Skeletal muscle satellite cell (primary cell): ENCODE data around the gene ESRRA.

Experiments used
- H3K27me3 ChIP-seq: 2 replicates; pipeline ENCODE4 v1.7.0; 2013; ENCODE audit warnings: low read length; ENCODE audit not compliant: control insufficient read depth, insufficient read depth
- H3K36me3 ChIP-seq: 2 replicates; pipeline ENCODE4 v1.7.0; 2013; ENCODE audit warnings: mild to moderate bottlenecking, control low read depth, low read length; ENCODE audit not compliant: insufficient read depth
- H3K4me1 ChIP-seq: 2 replicates; pipeline ENCODE4 v1.7.0; 2013; ENCODE audit warnings: low read length; ENCODE audit not compliant: control insufficient read depth, insufficient read depth
- H3K4me2 ChIP-seq: 2 replicates; pipeline ENCODE4 v1.7.0; 2013; ENCODE audit warnings: mild to moderate bottlenecking, low read length
- H3K4me3 ChIP-seq: 2 replicates; pipeline ENCODE4 v1.7.0; 2013; ENCODE audit warnings: low read length
- H3K9ac ChIP-seq: 2 replicates; pipeline ENCODE4 v1.7.0; 2013; ENCODE audit warnings: mild to moderate bottlenecking, low read depth, low read length, moderate library complexity
- H3K9me3 ChIP-seq: replicated peaks from 2 replicates; pipeline ENCODE4 v1.7.0; 2013; ENCODE audit warnings: mild to moderate bottlenecking, control low read depth, low read length

ESRRA gene

DNA sequence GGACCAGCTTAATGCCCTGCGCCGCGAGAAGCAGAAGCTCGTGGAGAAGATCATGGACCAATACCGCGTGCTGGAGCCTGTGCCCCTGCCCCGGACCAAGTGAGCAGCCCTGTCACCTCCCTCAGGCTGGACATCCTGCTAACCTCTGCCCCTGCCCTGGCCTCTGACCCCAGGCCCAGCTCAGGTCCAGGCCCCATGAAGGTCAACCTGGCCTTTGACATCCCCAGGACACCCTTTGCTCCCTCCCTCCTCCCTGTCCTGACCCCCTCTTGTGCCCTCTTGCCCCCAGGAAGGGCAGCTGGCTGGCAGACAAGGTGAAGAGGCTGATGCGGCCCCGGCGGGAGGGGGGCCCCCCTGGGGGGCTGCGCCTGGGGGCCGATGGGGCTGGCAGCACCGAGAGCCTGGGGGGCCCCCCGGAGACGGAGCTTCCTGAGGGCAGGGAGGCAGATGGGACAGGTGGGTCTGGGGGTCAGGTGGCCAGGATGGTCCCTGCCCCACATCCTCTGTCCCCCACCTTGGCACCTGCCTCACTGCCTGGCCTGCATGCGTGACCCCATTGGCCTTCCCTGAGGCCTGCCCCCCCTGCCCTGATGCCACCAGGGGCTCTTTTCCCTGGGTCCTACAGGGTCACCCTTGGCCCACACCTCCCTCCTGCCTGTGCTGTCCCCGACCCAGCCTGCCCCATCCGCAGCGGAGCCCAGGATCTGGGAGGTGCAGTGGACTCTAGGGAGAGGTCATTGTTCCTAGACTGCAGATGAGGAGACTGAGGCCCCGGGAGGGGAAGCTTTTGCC, 48.6 kb downstream of the ESRRA start:
- no peaks in the 10 kb centered on the region for H3K9me3 ChIP-seq
- H3K4me1 ChIP-seq = peaks cover 19% of the 10 kb centered on the region
- H3K27me3 ChIP-seq = peaks cover 23% of the 10 kb centered on the region
- no peaks in the 10 kb centered on the region for H3K36me3 ChIP-seq
- H3K4me2 ChIP-seq = no peak overlapping the region
- no peak overlapping the region for H3K4me3 ChIP-seq
- no peak overlapping the region for H3K9ac ChIP-seq

DNA sequence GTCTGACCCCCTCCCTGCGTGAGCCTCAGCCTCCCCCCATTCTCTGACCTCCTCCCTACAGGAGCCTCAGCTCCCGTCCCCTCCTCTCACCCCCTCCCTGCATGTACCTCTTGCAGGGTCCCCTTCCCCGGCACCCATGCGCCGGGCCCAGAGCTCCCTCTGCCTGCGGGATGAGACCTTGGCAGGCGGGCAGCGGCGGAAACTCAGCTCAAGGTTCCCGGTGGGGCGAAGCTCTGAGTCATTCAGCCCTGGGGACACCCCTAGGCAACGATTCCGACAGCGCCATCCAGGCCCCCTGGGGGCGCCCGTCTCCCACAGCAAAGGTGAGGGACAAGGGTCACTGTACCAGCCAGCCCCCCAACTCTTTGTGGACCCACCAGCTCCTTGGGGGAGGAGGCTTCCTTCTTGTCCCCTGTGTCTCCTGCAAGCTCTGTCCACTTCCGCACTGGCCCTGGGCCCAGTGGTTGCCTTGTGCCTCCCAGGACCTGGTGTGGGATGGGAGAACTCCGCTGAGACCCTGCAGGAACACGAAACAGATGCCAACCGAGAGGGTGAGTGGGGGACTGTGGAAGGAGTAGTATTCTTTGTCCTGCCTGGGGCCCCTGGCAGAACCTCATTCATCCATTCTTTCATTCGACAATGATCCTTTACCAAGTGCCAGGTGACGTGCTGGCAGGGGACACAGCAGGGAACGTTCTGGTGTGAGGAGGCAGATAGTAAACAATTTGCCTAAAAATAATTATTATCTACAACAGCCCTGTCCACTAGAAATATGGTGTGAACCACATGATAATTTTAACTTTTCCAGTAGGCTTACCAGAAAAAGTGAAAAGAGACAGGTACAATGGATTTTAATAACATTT, 50.0 kb downstream of the ESRRA start:
- Histone ChIP-seq H3K9ac (peak overlapping the region; percentile 53), H3K9me3 (no peaks in the 10 kb centered on the region), H3K4me2 (peak overlapping the region; percentile 76), H3K4me3 (peak overlapping the region; percentile 58), H3K27me3 (peaks cover 23% of the 10 kb centered on the region), H3K36me3 (peaks cover under 1% of the 10 kb centered on the region), H3K4me1 (peaks cover 29% of the 10 kb centered on the region)

DNA sequence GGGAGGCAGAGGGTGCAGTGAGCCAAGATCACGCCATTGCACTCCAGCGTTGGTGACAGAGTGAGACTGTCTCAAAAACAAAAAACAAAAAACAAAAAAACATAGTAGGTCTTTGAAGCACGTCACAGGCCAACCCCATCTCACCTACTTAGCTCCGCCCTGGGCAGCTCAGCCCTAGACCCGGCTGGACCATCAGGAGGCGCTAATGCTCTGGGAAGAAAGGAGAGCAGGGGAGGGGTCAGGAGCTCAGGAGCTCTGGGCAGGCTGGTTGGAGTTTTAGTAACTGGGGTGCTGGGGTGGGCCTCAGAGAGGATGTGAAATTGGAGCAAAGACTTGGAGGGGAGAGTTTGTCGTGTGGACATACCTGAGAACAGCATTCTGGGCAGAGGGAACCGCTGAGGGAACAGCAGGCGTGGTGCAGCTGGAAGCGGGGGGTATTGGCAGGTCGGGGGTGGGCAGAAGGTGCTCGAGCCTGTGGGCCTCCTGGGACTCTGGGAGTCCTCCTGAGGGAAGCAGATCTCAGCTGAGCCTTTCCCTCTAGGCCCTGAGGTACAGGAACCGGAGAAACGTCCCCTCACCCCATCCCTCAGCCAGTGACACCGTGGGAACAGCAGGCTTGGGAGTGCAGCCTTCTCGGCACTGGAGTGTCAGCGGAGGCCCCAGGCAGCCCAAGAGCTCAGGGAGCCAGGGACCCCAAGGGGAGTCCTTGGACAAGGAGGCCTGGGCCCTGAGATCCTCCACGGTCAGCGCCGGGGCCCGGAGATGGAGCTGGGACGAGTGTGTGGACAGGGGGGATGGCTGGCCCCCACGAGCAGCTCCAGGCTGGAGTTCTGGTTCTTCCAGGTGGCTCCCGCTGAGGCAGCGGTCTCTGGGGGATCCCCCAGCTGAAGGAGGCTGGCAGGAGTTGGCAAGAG, 51.4 kb downstream of the ESRRA start:
- Histone ChIP-seq H3K27me3 (peaks cover 20% of the 10 kb centered on the region), H3K36me3 (peaks cover 14% of the 10 kb centered on the region), H3K4me3 (no peak overlapping the region), H3K9me3 (no peaks in the 10 kb centered on the region), H3K4me2 (no peak overlapping the region), H3K4me1 (peaks cover 34% of the 10 kb centered on the region), H3K9ac (no peak overlapping the region)

DNA sequence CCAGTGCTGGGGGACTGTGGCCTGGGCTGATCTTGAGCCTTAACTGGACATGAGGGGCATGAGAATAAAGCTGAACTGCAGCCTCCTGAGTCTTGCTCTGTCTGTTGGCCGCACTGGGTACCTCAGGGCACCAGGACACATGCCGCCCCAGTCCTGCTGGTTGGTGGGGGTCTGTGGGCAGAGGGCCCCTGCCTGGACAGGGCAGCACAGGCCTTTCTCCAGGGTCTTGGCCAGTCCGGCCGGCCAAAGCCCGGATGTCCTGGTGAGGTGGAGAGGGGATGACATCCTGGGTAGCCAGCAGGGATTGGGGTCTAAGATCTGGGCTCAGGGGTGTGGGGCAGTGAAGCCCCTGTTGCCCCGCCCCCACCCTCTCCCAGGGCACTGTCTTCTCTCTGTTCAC, 52.1 kb downstream of the ESRRA start:
- H3K36me3 ChIP-seq = peaks cover 21% of the 10 kb centered on the region
- H3K4me3 ChIP-seq = no peak overlapping the region
- H3K4me2 ChIP-seq = peak overlapping the region; percentile 96
- H3K9me3 ChIP-seq = no peaks in the 10 kb centered on the region
- peaks cover 13% of the 10 kb centered on the region for H3K27me3 ChIP-seq
- peak overlapping the region; percentile 87 for H3K9ac ChIP-seq
- H3K4me1 ChIP-seq = peaks cover 34% of the 10 kb centered on the region

DNA sequence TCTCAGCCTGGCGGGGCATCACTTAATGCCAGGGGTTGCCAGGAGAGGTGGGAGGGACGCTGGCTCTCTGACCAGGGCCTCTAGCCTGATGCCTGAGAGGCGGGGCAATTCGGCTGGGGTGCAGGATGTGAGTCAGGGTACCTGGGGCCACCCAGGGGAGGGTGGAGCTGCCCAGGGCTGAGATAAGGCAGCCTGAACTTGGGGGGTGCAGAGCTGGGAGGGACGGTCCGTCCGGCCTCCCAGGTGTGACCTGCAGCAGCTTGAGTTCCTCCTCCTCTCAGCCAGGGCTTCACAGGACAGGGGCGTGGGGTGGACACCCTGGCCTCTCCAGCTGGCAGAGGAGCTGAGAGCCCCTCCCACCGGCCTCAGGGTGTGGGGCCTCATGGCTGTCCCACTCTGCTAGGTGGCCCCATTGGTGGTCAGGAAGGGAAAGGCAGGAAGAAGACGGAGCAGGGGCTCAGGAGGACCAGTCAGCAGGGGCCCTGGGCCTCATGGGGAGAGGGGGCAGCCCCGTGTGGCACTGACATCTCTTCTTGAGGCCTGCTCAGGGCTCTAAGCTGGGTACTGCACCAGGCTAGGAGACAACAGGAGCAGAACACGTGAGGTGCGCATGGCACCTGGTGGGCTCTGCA, 52.7 kb downstream of the ESRRA start:
- H3K4me2 ChIP-seq = peak overlapping the region; percentile 96
- H3K4me3 ChIP-seq = peak overlapping the region; percentile 87
- H3K9ac ChIP-seq = peak overlapping the region; percentile 87
- no peaks in the 10 kb centered on the region for H3K9me3 ChIP-seq
- peaks cover 34% of the 10 kb centered on the region for H3K4me1 ChIP-seq
- H3K27me3 ChIP-seq = peaks cover 8% of the 10 kb centered on the region
- H3K36me3 ChIP-seq = peaks cover 27% of the 10 kb centered on the region

DNA sequence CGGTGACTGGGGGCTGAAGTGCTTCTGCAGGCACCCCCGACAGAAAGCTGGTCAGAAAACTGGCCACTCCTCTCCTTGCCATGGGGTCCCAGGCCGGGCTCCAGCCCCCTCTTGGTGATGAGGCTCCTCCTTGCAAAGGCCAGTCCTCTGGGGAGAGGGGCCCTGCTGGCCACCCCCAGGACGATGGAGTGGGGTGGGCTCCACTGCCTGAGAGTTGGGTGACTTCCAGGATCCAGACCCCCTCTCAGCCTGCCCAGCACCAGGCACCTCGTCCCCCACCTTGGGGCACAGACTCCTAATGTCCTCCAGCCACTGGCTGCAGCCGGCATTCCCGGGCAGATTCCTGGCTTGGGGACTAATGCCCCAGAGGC, 53.2 kb downstream of the ESRRA start:
- Histone ChIP-seq H3K4me2 (peak overlapping the region; percentile 96), H3K4me3 (peak overlapping the region; percentile 87), H3K9me3 (no peaks in the 10 kb centered on the region), H3K4me1 (peaks cover 34% of the 10 kb centered on the region), H3K9ac (peak overlapping the region; percentile 87), H3K36me3 (peaks cover 29% of the 10 kb centered on the region), H3K27me3 (peaks cover 3% of the 10 kb centered on the region)

DNA sequence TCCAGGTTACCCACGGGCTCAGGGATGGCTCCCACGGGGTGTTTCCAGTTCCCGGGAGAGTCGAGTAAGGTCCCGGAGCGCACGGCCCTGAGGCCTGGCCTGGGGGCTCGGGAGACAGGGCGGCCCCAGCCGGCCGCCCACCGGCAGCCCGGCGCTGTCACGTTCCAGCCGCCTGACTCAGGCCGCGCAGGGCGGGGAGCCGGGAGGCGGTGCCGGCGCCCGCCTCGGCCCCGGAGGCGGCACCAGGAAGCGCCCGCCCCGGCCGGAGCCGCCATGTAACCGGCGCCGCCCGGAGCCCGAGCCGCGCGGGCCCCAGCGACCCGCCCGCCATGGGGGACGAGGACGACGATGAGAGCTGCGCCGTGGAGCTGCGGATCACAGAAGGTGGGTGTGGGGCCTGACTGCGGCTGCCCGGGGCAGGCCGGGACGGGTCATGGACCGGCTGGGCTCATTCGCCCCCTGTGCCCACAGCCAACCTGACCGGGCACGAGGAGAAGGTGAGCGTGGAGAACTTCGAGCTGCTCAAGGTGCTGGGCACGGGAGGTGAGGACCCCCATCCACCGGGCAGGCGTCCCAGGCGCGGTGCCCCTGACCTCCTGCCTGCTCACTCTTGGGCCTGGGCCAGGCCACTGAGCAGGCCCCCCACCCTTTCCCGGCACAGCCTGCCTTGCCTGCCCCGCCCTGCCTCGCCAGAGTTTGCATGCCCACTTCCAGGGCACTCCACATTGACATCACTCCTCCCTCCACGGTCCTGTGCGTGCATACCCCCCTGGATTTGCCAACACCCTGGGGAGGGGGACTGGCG, 53.8 kb downstream of the ESRRA start, which contains the start of gene RPS6KA4:
RPS6KA4 (plus strand) TSS at position 256 of the 805 bp plus-strand sequence; CDS start at position 330, 74 bp downstream.
- Histone ChIP-seq H3K9ac (peak within 1 kb of the TSS; percentile 87), H3K4me1 (peaks cover 34% of the 10 kb centered on the region), H3K36me3 (peaks cover 30% of the 10 kb centered on the region)

DNA sequence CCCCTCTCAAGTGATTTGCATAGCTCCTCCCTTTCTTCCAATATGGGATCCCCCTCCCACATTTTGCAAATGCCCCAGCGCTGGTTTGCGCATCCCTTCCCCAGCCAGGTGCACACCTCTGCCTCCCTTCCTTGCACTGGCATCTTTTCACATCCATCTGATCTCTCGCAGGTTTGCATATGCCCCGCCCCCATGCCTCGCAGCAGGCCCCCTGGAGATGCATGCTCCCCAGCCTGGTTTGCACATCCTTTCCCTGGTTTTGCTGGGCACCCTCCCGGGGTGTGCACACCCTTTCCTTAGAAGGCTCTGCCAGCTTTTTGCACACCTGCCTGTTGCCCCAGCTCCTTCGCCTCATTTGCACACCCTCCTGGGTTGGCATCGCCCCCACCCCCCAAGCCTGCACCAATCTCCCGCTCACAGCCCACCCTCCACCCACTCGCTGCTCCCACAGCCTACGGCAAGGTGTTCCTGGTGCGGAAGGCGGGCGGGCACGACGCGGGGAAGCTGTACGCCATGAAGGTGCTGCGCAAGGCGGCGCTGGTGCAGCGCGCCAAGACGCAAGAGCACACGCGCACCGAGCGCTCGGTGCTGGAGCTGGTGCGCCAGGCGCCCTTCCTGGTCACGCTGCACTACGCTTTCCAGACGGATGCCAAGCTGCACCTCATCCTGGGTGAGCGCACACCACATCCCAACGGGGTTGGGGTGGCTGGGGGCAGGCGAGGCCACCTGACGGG, 54.6 kb downstream of the ESRRA start:
- H3K36me3 ChIP-seq = peaks cover 34% of the 10 kb centered on the region
- peak overlapping the region; percentile 87 for H3K9ac ChIP-seq
- H3K9me3 ChIP-seq = no peaks in the 10 kb centered on the region
- H3K4me2 ChIP-seq = peak overlapping the region; percentile 96
- no peaks in the 10 kb centered on the region for H3K27me3 ChIP-seq
- H3K4me1 ChIP-seq = peaks cover 34% of the 10 kb centered on the region
- peak overlapping the region; percentile 87 for H3K4me3 ChIP-seq

More for the DNA sequence above, 53.8 kb downstream of the ESRRA start, which contains the start of gene RPS6KA4:
- Histone ChIP-seq H3K9me3 (no peaks in the 10 kb centered on the region), H3K4me2 (peak within 1 kb of the TSS; percentile 96), H3K27me3 (no peaks in the 10 kb centered on the region), H3K4me3 (peak within 1 kb of the TSS; percentile 87)

DNA sequence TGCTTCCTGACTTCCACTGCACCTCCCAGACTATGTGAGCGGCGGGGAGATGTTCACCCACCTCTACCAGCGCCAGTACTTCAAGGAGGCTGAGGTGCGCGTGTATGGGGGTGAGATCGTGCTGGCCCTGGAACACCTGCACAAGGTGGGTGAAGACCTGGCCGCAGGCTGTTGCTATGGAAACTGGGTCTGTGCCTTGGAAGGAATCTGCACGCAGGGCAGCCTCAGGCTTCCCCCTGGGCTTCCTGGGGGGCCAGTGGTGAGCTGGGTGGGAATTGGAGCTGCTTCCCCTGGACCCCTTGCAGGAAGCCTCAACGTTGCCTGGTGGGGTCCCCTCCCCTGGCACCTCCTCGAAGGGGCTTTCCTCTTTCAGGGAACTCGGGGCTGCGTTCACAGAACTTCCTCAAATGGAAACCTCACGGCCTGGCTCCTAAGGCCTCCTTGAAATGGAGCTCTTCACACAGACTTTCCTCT, 55.2 kb downstream of the ESRRA start:
- H3K36me3 ChIP-seq = peaks cover 39% of the 10 kb centered on the region

More for the DNA sequence above, 55.2 kb downstream of the ESRRA start:
- Histone ChIP-seq H3K4me2 (peak overlapping the region; percentile 96), H3K4me3 (peak overlapping the region; percentile 87), H3K4me1 (peaks cover 31% of the 10 kb centered on the region), H3K9ac (no peak overlapping the region), H3K9me3 (no peaks in the 10 kb centered on the region), H3K27me3 (no peaks in the 10 kb centered on the region)
